HepG2 (cell line): Measurements from ENCODE around the gene GOLGA8B.

ENCODE experiments used
- BCL6 ChIP-seq: IDR thresholded peaks from 2 replicates; pipeline ENCODE4 v1.6.1; 2016; ENCODE audit warnings: missing genetic modification reagents, missing compliant biosample characterization
- TF ChIP-seq, protein P1 (sequence below): IDR thresholded peaks from 2 replicates; pipeline ENCODE4 v1.6.1; 2012; ENCODE audit warnings: inconsistent platforms

DNA sequence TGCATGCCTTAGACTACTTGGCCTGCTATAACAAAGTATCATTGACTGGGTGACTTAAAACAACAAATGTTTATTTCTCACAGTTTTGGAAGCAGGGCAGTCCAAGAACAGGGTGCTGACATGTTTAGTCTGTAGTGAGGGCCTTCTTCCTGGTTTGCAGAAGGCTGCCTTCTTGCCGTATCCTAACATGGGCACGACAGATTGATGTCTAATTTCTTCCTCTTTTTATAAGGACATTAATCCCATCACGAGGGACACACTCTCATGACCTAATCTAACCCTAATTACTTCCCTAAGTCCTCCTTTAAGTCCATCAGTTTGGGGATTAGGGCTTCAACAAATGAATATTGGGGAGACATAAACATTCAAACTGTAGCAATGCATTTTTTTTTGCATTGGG lies 10.9 kb upstream of the GOLGA8B start:
- TF ChIP-seq BCL6 (CRISPR knock-in tag), result no peak
- TF ChIP-seq, protein P1, sequence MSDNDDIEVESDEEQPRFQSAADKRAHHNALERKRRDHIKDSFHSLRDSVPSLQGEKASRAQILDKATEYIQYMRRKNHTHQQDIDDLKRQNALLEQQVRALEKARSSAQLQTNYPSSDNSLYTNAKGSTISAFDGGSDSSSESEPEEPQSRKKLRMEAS, result no peak
